HEK293 (cell line): ENCODE measurements around the gene EPOP.
"Not testable (repeated sequence)": the region's sequence is repeated elsewhere in the genome, so short reads cannot be mapped to it uniquely, and the experiment has no call there.

Experiments
- CTCF ChIA-PET: fragments of 350-600 bp; formaldehyde crosslinking; extraction: SDS; loops from one replicate; lab custom pipeline; 2021; ENCODE audit warnings: antibody characterized with exemption; lab: Yijun Ruan, JAX
- POLR2A ChIA-PET: fragments of 300-600 bp; formaldehyde crosslinking; extraction: SDS; loops from one replicate; lab custom pipeline; 2020; ENCODE audit warnings: antibody characterized with exemption, inconsistent platforms; lab: Yijun Ruan, JAX
- H3K27ac ChIP-seq: fragments of 200-500 bp; sonication (Bioruptor generic); 2 replicates; pipeline ENCODE4 v1.5.1; 2014; ENCODE audit warnings: low read depth, low read length, control low read depth, inconsistent platforms; ENCODE audit errors: extremely low read depth
- H3K36me3 ChIP-seq, 2 experiments: fragments of 200-500 bp in 1 of 2; sonication (Bioruptor generic) in 1 of 2; 1 replicate in 1 of 2; 2 replicates in 1 of 2; pipeline ENCODE4 v1.5.1; 2014 to 2017; ENCODE audit warnings: inconsistent platforms in 2 of 2, low read length in 2 of 2; ENCODE audit not compliant: control insufficient read depth in 2 of 2, insufficient read depth in 1 of 2
- H3K4me1 ChIP-seq: fragments of 200-500 bp; sonication (Bioruptor generic); 2 replicates; pipeline ENCODE4 v1.5.1; 2014; ENCODE audit warnings: mild to moderate bottlenecking, low read length, inconsistent platforms; ENCODE audit not compliant: control insufficient read depth, insufficient read depth
- H3K4me3 ChIP-seq: 2 replicates; pipeline ENCODE4 v1.5.1; 2011; ENCODE audit warnings: low read depth, mild to moderate bottlenecking, control low read depth, low read length, moderate library complexity
- H3K9me3 ChIP-seq: fragments of 200-500 bp; sonication (Bioruptor generic); 2 replicates; pipeline ENCODE4 v1.5.1; 2014; ENCODE audit warnings: low read depth, low read length, inconsistent platforms; ENCODE audit not compliant: control insufficient read depth, insufficient read depth
- PRDM10 ChIP-seq: fragments of 450-650 bp; formaldehyde crosslinking; IDR thresholded peaks from 2 replicates; pipeline ENCODE4 v1.5.1; 2016; ENCODE audit warnings: missing biosample characterization, missing genetic modification characterization
- SP3 ChIP-seq: fragments of 450-650 bp; formaldehyde crosslinking; IDR thresholded peaks from 2 replicates; pipeline ENCODE4 v1.5.1; 2016; ENCODE audit warnings: missing biosample characterization, missing genetic modification characterization
- WT1 ChIP-seq: fragments of 450-650 bp; formaldehyde crosslinking; IDR thresholded peaks from 2 replicates; pipeline ENCODE4 v1.5.1; 2016; ENCODE audit warnings: missing biosample characterization, missing genetic modification characterization
- ZBTB44 ChIP-seq: fragments of 450-650 bp; IDR thresholded peaks from 2 replicates; pipeline ENCODE4 v1.5.1; 2018; ENCODE audit warnings: missing biosample characterization, mild to moderate bottlenecking, missing genetic modification characterization
- ZFHX2 ChIP-seq: fragments of 450-650 bp; formaldehyde crosslinking; conservative IDR thresholded peaks from 2 replicates; pipeline ENCODE4 v1.5.1; 2016; ENCODE audit warnings: missing biosample characterization, missing genetic modification characterization
- ZIC2 ChIP-seq: fragments of 450-650 bp; formaldehyde crosslinking; IDR thresholded peaks from 2 replicates; pipeline ENCODE4 v1.5.1; 2016; ENCODE audit warnings: missing biosample characterization, missing genetic modification characterization
- ZNF112 ChIP-seq: fragments of 450-650 bp; formaldehyde crosslinking; IDR thresholded peaks from 2 replicates; pipeline ENCODE4 v1.5.0; 2017; ENCODE audit warnings: missing biosample characterization, missing genetic modification characterization
- ZNF155 ChIP-seq: fragments of 450-650 bp; formaldehyde crosslinking; IDR thresholded peaks from 2 replicates; pipeline ENCODE4 v1.5.1; 2016; ENCODE audit warnings: missing biosample characterization, missing genetic modification characterization
- ZNF280D ChIP-seq: fragments of 450-650 bp; formaldehyde crosslinking; IDR thresholded peaks from 2 replicates; pipeline ENCODE4 v1.5.1; 2016; ENCODE audit warnings: missing biosample characterization, missing genetic modification characterization
- ZNF654 ChIP-seq: fragments of 450-650 bp; formaldehyde crosslinking; IDR thresholded peaks from 2 replicates; pipeline ENCODE4 v1.5.1; 2016; ENCODE audit warnings: low read depth, missing biosample characterization, missing genetic modification characterization
- ZNF670 ChIP-seq: fragments of 450-650 bp; formaldehyde crosslinking; IDR thresholded peaks from 2 replicates; pipeline ENCODE4 v1.5.1; 2016; ENCODE audit warnings: missing biosample characterization, missing genetic modification characterization, low read depth
- ZNF843 ChIP-seq: fragments of 450-650 bp; formaldehyde crosslinking; IDR thresholded peaks from 2 replicates; pipeline ENCODE4 v1.5.1; 2016; ENCODE audit warnings: missing biosample characterization, missing genetic modification characterization

EPOP gene

GRCh38 chr17:38653230-38653629 is 21.5 kb downstream of the EPOP start (continued):
- TF ChIP-seq ZNF670 (tag by site-specific recombination) (no peak), ZNF155 (tag by site-specific recombination) (no peak), ZNF280D (tag by site-specific recombination) (no peak)

GRCh38 chr17:38650653-38651173 is 24.0 kb downstream of the EPOP start:
- CTCF ChIA-PET, result interaction anchor here (0.7 to 4.4 kb wide), 5 partner anchors 13 to 135 kb away, joined by 3 to 39 read pairs (median 7); no protein-coding TSS in a partner anchor
- H3K36me3 ChIP-seq, POLR2A ChIA-PET, H3K4me1 ChIP-seq, H3K9me3 ChIP-seq, H3K27ac ChIP-seq, H3K4me3 ChIP-seq: not testable (repeated sequence)

- TF ChIP-seq SP3 (tag by site-specific recombination), result no peak
- TF ChIP-seq ZFHX2 (tag by site-specific recombination), result 0 out of 2 replicates have a peak, but pooled peaks have one; percentile 10
- no peak overlapping the region for H3K4me3 ChIP-seq
- no peaks in the 10 kb centered on the region for H3K36me3 ChIP-seq
- no peak overlapping the region for H3K27ac ChIP-seq
- no peaks in the 10 kb centered on the region for H3K9me3 ChIP-seq
- ChIA-PET POLR2A (no interaction called here), CTCF (interaction anchor here (0.6 to 1.8 kb wide), 9 partner anchors 23 to 984 kb away, joined by 3 to 10 read pairs (median 3); no protein-coding TSS in a partner anchor)
- no peaks in the 10 kb centered on the region for H3K4me1 ChIP-seq
Observed at GRCh38 chr17:38637951-38638350, 36.8 kb downstream of the EPOP start.

- Histone ChIP-seq H3K27ac (no peak overlapping the region), H3K4me1 (no peaks in the 10 kb centered on the region), H3K36me3 (no peaks in the 10 kb centered on the region), H3K4me3 (no peak overlapping the region), H3K9me3 (no peaks in the 10 kb centered on the region)
- TF ChIP-seq WT1 (tag by site-specific recombination) (no peak), ZBTB44 (no peak), ZIC2 (tag by site-specific recombination) (0 out of 2 replicates have a peak, but pooled peaks have one; percentile 27), ZNF843 (tag by site-specific recombination) (no peak), ZNF654 (tag by site-specific recombination) (no peak)
- ChIA-PET CTCF (no interaction called here), POLR2A (no interaction called here)
Observed at GRCh38 chr17:38636054-38636453, 38.7 kb downstream of the EPOP start.

- Histone ChIP-seq H3K36me3 (no peaks in the 10 kb centered on the region), H3K9me3 (no peaks in the 10 kb centered on the region), H3K27ac (no peak overlapping the region), H3K4me3 (no peak overlapping the region), H3K4me1 (no peaks in the 10 kb centered on the region)
- CTCF ChIA-PET, result no interaction called here
- POLR2A ChIA-PET, result no interaction called here
- TF ChIP-seq PRDM10 (peak; percentile 63), ZNF112 (tag by site-specific recombination) (no peak)
- TF ChIP-seq, all 188 proteins: peak for 1
Observed at GRCh38 chr17:38632334-38632733, 42.4 kb downstream of the EPOP start.
